LNCAP (cell line): ENCODE measurements around the gene HOMER1.

Source experiments
- CTCF ChIP-seq: fragments of 450-650 bp; IDR thresholded peaks from 2 replicates; pipeline ENCODE4 v1.5.1; 2017; ENCODE audit warnings: mild to moderate bottlenecking

Gene HOMER1

GRCh38 chr5:79401216-79401615, 112.7 kb downstream of the HOMER1 start:
- TF ChIP-seq CTCF, result no peak

GRCh38 chr5:79399046-79399445, 114.9 kb downstream of the HOMER1 start:
- TF ChIP-seq CTCF, result no peak

- TF ChIP-seq CTCF, result no peak
These were observed 116.9 kb downstream of the HOMER1 start for GRCh38 chr5:79397080-79397479.

GRCh38 chr5:79396265-79396664, 117.7 kb downstream of the HOMER1 start:
- TF ChIP-seq CTCF, result no peak

- no peak for TF ChIP-seq CTCF
These were observed 118.6 kb downstream of the HOMER1 start for GRCh38 chr5:79395296-79395695.

GRCh38 chr5:79392776-79393175, 121.2 kb downstream of the HOMER1 start:
- TF ChIP-seq CTCF, result no peak

- no peak for TF ChIP-seq CTCF
These were observed 127.3 kb downstream of the HOMER1 start for GRCh38 chr5:79386679-79387078.

GRCh38 chr5:79378510-79379186, 135.3 kb downstream of the HOMER1 start:
- TF ChIP-seq CTCF, result no peak
